Natural killer cell (primary cell): ENCODE data around the gene SNAI3. TPM values are rescaled to one million over a fixed set of nuclear protein-coding genes. Genes with fewer than 3 reads are reported as not detected.

Experiments
- ATAC-seq, 3 donors: fragments of 150-1000 bp in 2 of 3; fragments of 200-7000 bp in 1 of 3; cut with Tn5 transposase; 1 replicate in 1 of 3; 2 replicates in 2 of 3; pipeline ENCODE4 v1.10.0; 2021; ENCODE audit warnings: mild to moderate bottlenecking in 2 of 3, moderate library complexity in 2 of 3
- DNase-seq, 2 donors: peaks; one replicate each; pipeline versions ENCODE4 v3.0.0 to v3.0.0-alpha.2; 2013 to 2021; ENCODE audit warnings: mixed read lengths in 1 of 2
- H3K27ac ChIP-seq: one replicate; pipeline ENCODE4 v1.5.1; 2013; ENCODE audit warnings: mild to moderate bottlenecking, low read length
- H3K27me3 ChIP-seq: one replicate; pipeline ENCODE4 v1.6.1; 2013; ENCODE audit warnings: low read length; ENCODE audit not compliant: control insufficient read depth, insufficient read depth
- H3K36me3 ChIP-seq: one replicate; pipeline ENCODE4 v1.6.1; 2013; ENCODE audit warnings: low read length; ENCODE audit not compliant: control insufficient read depth, insufficient read depth
- H3K4me1 ChIP-seq: one replicate; pipeline ENCODE4 v1.6.1; 2013; ENCODE audit warnings: low read length; ENCODE audit not compliant: control insufficient read depth, insufficient read depth
- H3K4me3 ChIP-seq: one replicate; pipeline ENCODE4 v1.5.1; 2013; ENCODE audit warnings: low read length
- H3K9me3 ChIP-seq: one replicate; pipeline ENCODE4 v1.6.1; 2013; ENCODE audit warnings: low read length; ENCODE audit not compliant: control insufficient read depth, insufficient read depth
- H3K27ac Mint-ChIP-seq, 2 donors: one replicate each; pipeline ENCODE4 v1.8.0; 2022; ENCODE audit warnings: mild to moderate bottlenecking in 2 of 2, mixed read lengths in 2 of 2, moderate library complexity in 1 of 2
- H3K27me3 Mint-ChIP-seq, 2 donors: one replicate each; pipeline ENCODE4 v1.8.0; 2022; ENCODE audit warnings: low read depth in 2 of 2, mixed read lengths in 2 of 2
- H3K36me3 Mint-ChIP-seq: one replicate; pipeline ENCODE4 v1.8.0; 2022; ENCODE audit warnings: mixed read lengths
- H3K4me1 Mint-ChIP-seq, 2 donors: one replicate each; pipeline ENCODE4 v1.8.0; 2022; ENCODE audit warnings: mixed read lengths in 2 of 2
- H3K4me3 Mint-ChIP-seq: one replicate; pipeline ENCODE4 v1.8.0; 2022; ENCODE audit warnings: mild to moderate bottlenecking, moderate library complexity, mixed read lengths
- H3K9me3 Mint-ChIP-seq, 2 donors: one replicate each; pipeline ENCODE4 v1.8.0; 2022; ENCODE audit warnings: mixed read lengths in 2 of 2
- WGBS: methylation state at CpG from one replicate; pipeline ENCODE4 v1.1.7; 2013; ENCODE audit warnings: missing lambda C conversion rate; ENCODE audit not compliant: insufficient coverage; 5-methylcytosine and 5-hydroxymethylcytosine counted together
- intact Hi-C: fragments of 100-400 bp; cut with micrococcal nuclease; formaldehyde crosslinking; loops from one replicate; pipeline ENCODE4 v1.14.2; 2022
- total RNA-seq, 4 donors: library from RNA; stranded (reverse); fragments of 120-200 nt in 1 of 4; gene quantifications; one replicate each; pipeline versions ENCODE4 v1.2.3 to v1.2.4, GENCODE V29; 2013 to 2022
- TF ChIP-seq, protein P1 (sequence below): fragments of 200-600 bp; IDR thresholded peaks from one replicate; pipeline ENCODE4 v1.8.0; 2022; ENCODE audit warnings: antibody characterized with exemption

Gene SNAI3
- total RNA-seq, 3 donors from 2014 or later (not counting 1 experiment from before 2014, with no cell fraction given) = 8.2 to 9.2 (median 8.4) TPM

GRCh38 chr16:88720396-88720970 is 34.2 kb upstream of the SNAI3 start:
- DNase-seq = no peak
- ATAC-seq = no peak
- Mint-ChIP-seq H3K27me3 (no peaks in the 10 kb centered on the region), H3K27ac (no peak overlapping the region), H3K4me3 (no peak overlapping the region), H3K4me1 (no peaks in the 10 kb centered on the region), H3K36me3 (no peaks in the 10 kb centered on the region), H3K9me3 (no peaks in the 10 kb centered on the region)
- Histone ChIP-seq H3K27ac (no peak overlapping the region), H3K4me1 (peaks cover 18% of the 10 kb centered on the region), H3K4me3 (no peak overlapping the region), H3K9me3 (no peaks in the 10 kb centered on the region), H3K27me3 (no peaks in the 10 kb centered on the region), H3K36me3 (peaks cover 83% of the 10 kb centered on the region)
- WGBS = 95% methylated on average over 22 of the region's 23 CpGs
- TF ChIP-seq, protein P1, sequence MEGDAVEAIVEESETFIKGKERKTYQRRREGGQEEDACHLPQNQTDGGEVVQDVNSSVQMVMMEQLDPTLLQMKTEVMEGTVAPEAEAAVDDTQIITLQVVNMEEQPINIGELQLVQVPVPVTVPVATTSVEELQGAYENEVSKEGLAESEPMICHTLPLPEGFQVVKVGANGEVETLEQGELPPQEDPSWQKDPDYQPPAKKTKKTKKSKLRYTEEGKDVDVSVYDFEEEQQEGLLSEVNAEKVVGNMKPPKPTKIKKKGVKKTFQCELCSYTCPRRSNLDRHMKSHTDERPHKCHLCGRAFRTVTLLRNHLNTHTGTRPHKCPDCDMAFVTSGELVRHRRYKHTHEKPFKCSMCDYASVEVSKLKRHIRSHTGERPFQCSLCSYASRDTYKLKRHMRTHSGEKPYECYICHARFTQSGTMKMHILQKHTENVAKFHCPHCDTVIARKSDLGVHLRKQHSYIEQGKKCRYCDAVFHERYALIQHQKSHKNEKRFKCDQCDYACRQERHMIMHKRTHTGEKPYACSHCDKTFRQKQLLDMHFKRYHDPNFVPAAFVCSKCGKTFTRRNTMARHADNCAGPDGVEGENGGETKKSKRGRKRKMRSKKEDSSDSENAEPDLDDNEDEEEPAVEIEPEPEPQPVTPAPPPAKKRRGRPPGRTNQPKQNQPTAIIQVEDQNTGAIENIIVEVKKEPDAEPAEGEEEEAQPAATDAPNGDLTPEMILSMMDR = no peak
- intact Hi-C loops = no loop called here

GRCh38 chr16:88719933-88720296 is 33.6 kb upstream of the SNAI3 start:
- ATAC-seq (no peak), DNase-seq (no peak)
- no peaks in the 10 kb centered on the region for H3K27me3 ChIP-seq
- Mint-ChIP-seq H3K9me3 (no peaks in the 10 kb centered on the region), H3K4me3 (no peak overlapping the region), H3K27ac (no peak overlapping the region), H3K27me3 (no peaks in the 10 kb centered on the region), H3K36me3 (no peaks in the 10 kb centered on the region), H3K4me1 (no peaks in the 10 kb centered on the region)
- H3K4me3 ChIP-seq = no peak overlapping the region
- intact Hi-C loops = no loop called here
- 95% methylated on average over 19 of the region's 19 CpGs for WGBS
- no peaks in the 10 kb centered on the region for H3K9me3 ChIP-seq
- TF ChIP-seq, protein P1 = no peak
- H3K4me1 ChIP-seq = peaks cover 18% of the 10 kb centered on the region
- H3K27ac ChIP-seq = no peak overlapping the region
- peaks cover 83% of the 10 kb centered on the region for H3K36me3 ChIP-seq

DNA sequence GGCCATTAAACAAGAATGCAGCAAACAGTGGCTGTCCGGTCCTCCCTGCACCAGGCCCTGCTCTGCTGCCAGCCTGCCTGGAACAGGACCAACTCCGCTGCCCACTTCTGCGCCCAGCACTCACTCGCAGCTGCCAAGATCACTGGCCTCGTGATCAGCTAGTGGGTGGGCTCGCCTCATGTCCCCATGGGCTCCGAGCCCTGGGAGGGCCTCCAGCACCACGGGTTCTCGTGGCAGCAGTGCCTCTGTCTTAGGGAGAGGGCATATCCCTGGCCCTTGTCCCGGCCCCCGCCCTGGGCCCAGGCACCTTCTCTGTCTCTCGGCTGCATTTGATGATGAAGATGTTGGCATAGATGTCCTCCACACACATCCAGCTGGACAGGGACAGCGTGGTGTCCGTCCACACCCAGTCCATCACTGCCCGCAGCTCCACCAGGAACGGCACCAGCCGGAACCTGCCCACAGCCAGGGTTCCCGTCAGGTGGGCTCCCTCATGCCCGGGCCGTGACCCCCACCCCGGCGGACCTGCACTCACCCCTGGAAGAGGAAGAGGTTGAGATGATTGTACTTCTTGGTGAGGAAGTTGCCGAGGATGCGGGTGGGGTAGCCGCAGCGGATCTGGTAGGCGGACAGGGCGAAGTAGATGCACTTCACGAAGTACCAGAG is 33.1 kb upstream of the SNAI3 start:
- H3K36me3 ChIP-seq = peaks cover 83% of the 10 kb centered on the region
- no peak for ATAC-seq
- intact Hi-C loops = no loop called here
- no peaks in the 10 kb centered on the region for H3K4me1 Mint-ChIP-seq
- H3K4me3 ChIP-seq = no peak overlapping the region
- no peaks in the 10 kb centered on the region for H3K9me3 Mint-ChIP-seq
- no peak for DNase-seq
- no peak overlapping the region for H3K27ac ChIP-seq
- no peaks in the 10 kb centered on the region for H3K36me3 Mint-ChIP-seq
- no peaks in the 10 kb centered on the region for H3K9me3 ChIP-seq
- H3K4me3 Mint-ChIP-seq = no peak overlapping the region
- H3K27ac Mint-ChIP-seq = no peak overlapping the region
- peaks cover 18% of the 10 kb centered on the region for H3K4me1 ChIP-seq
- no peaks in the 10 kb centered on the region for H3K27me3 ChIP-seq
- TF ChIP-seq, protein P1 = no peak
- H3K27me3 Mint-ChIP-seq = no peaks in the 10 kb centered on the region
- 97% methylated on average over 29 of the region's 29 CpGs for WGBS
